GM20000 (cell line): ENCODE results near the gene PHB1.
"Not testable (repeated sequence)": the region's sequence is repeated elsewhere in the genome, so short reads cannot be mapped to it uniquely, and the experiment has no call there.

Experiments used
- DNase-seq: peaks from one replicate; pipeline ENCODE4 v3.0.0; 2012; ENCODE audit warnings: low spot score
- TF ChIP-seq, protein P1 (sequence below): IDR thresholded peaks from 2 replicates; pipeline ENCODE4 v1.5.1; 2012; ENCODE audit warnings: mild to moderate bottlenecking, control low read depth; ENCODE audit errors: extremely low read depth, missing control alignments

The PHB1 gene

DNA sequence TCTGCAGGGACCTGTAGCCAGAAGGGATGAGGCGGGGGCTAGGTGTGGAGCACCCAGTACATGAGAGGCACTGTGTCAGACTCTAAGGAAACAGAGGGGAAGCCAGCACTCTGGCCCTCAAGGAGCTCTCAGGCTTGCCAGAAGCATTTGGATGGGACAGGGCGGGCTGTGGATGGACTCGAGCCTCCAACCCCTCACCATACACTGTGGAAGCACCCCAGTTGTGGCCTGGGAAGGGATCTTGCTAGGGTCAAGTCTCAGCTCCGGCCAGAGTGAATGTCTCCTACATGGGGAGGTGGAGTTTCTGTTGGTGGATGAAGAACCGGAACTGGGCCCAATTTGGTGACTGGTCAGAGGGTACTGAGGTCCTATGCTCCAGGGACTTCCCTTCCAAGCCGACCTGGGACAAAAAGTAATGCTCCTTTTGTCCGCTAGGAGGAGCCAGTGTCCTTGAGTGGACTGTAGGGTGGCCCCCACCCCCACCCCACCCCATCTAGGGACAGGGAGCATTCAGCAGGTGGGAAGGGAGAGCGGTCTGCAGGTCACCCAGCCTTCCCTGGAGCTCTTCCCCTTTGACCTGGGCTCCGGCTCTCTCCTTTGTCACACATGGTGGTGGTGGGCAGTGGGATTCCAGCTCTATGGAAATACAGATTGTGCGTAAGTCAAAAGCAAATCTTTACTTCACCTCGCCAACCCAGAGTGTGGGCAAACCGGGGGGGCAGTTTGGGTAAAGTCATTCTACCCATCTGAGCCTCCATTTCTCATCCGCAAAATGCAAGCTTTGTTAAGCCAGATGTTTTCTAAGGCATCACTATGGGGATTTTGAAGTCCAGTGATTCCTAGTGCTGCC lies 20.4 kb upstream of the PHB1 start:
- peak; percentile 81 for DNase-seq
- TF ChIP-seq, protein P1, sequence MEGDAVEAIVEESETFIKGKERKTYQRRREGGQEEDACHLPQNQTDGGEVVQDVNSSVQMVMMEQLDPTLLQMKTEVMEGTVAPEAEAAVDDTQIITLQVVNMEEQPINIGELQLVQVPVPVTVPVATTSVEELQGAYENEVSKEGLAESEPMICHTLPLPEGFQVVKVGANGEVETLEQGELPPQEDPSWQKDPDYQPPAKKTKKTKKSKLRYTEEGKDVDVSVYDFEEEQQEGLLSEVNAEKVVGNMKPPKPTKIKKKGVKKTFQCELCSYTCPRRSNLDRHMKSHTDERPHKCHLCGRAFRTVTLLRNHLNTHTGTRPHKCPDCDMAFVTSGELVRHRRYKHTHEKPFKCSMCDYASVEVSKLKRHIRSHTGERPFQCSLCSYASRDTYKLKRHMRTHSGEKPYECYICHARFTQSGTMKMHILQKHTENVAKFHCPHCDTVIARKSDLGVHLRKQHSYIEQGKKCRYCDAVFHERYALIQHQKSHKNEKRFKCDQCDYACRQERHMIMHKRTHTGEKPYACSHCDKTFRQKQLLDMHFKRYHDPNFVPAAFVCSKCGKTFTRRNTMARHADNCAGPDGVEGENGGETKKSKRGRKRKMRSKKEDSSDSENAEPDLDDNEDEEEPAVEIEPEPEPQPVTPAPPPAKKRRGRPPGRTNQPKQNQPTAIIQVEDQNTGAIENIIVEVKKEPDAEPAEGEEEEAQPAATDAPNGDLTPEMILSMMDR = peak; percentile 63

DNA sequence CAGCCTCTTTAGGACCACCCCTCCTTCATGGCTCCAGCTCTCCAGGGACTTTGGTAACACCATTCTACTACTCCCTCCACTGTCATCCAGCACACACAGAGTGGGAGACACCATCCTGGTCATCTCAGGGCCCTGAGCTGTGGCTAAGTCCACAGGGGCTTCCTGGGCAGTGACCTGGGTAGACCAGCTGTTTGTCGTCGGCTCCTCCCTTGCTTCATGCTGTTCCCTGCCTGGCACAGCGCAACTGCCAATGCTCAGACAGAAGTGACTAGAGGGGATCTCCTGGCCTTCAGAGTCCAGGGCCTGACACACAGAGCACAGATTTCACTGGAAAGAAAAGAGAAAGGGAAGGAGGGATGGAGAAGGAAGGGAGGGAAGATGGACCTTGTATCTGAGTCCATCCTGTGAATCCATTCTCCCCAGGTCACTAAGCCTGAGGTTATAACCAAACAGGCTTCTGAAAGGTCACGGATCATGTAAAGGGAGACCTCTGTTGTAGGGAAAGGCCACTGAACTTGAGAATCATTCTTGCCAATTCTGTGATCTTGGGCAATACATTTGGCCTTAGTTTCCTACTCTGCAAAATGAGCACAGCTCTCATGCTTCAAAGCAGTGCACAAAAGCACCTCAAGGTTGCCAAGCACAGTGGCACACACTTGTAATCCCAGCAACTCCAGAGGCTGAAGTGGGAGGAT lies 18.5 kb upstream of the PHB1 start:
- TF ChIP-seq, protein P1 = no peak
- DNase-seq = no peak

DNA sequence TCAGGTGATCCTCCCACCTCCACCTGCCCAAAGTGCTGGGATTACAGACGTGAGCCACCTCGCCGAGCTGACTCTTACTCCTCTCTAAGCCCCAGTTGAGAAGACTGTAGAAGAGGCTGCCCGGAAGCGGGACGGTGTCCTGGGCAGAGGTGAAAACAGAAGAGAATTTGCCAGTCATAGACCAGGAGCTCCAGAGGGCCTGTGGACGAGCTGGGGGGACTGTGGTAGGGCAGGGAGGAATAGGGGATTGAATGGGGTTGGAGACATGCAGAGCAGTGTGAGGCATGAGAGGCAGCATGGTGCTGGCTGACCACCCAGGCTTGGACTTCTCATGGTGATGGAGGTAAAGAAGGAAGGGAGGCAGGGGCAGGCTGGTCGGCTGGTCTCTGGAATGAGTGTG lies 17.1 kb upstream of the PHB1 start:
- DNase-seq = no peak
- TF ChIP-seq, protein P1 = no peak

DNA sequence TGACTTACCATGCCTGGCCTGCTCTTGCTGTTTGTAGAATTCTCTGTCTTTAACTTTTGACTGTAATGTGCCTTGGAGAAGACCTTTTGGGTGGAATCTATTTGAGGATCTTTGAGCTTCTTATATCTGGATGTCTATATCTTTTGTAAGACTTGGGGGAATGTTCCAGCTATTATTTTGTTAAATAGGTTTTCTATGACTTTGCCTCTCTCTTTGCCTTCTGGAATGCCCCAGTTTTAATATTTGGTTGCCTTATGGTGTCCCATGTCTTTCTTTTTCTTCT lies 10.3 kb upstream of the PHB1 start:
- no peak for DNase-seq
- TF ChIP-seq, protein P1 = no peak

DNA sequence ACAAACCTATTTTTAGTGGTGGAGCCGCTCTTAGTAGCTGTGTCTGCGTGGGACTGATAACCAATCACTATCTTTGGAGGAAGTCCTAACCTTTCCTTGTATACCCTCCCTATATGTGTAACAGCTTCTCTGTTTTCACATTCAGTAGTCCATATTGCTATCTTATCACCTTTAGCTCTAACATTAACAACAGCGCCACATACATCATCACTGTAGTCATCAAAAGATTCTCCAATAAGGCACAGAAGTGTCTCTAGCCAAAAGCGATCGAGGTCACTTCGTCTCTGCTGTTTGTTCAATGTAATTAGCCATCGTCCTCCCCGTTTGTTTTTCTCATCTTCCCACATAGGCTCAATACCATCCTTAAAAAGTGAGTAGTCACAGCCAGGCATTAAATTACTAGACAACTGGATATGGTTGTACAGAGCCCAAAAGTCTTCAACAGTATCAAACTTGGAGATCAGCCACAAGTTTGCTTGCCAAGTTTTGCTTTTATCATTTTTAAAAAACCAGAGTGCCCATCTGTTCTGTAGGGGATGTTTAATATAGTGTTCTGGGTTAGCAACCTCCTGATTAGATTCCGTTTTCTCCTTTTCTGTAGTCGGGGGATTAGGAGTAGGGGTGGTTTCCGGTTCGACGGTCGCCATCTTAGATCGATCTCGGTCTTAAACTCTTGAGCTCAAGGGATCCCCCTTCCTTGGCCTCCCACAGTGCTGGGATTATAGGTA lies 9.8 kb upstream of the PHB1 start:
- not testable (repeated sequence) for DNase-seq

DNA sequence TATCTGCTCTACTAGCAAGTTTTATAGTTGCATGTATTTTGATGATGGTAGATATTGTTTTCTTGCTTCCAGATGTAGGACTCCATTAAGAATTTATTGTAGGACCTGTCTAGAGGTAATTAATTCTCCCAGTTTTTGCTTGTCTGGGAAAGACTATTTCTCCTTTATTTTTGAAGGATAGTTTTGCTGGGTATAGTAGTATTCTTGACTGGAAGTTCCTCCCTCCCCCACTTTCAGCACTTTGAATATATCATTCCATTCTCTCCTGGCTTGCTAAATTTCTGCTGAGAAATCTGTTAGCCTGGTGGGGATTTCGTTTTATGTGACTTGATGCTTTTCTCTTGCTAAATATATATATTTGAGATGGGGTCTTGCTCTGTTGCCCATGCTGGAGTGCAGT lies 8.0 kb upstream of the PHB1 start:
- TF ChIP-seq, protein P1 = no peak
- no peak for DNase-seq

DNA sequence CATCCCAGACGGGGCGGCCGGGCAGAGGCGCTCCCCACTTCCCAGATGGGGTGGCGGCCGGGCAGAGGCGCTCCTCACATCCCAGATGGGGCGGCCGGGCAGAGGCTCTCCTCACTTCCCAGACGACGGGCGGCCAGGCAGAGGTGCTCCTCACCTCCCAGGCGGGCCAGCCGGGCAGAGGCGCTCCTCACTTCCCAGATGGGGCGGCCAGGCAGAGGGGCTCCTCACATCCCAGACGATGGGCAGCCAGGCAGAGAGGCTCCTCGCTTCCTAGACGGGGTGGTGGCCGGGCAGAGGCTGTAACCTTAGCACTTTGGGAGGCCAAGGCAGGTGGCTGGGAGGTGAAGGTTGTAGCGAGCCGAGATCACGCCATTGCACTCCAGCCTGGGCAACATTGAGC lies 5.1 kb upstream of the PHB1 start:
- not testable (repeated sequence) for DNase-seq

DNA sequence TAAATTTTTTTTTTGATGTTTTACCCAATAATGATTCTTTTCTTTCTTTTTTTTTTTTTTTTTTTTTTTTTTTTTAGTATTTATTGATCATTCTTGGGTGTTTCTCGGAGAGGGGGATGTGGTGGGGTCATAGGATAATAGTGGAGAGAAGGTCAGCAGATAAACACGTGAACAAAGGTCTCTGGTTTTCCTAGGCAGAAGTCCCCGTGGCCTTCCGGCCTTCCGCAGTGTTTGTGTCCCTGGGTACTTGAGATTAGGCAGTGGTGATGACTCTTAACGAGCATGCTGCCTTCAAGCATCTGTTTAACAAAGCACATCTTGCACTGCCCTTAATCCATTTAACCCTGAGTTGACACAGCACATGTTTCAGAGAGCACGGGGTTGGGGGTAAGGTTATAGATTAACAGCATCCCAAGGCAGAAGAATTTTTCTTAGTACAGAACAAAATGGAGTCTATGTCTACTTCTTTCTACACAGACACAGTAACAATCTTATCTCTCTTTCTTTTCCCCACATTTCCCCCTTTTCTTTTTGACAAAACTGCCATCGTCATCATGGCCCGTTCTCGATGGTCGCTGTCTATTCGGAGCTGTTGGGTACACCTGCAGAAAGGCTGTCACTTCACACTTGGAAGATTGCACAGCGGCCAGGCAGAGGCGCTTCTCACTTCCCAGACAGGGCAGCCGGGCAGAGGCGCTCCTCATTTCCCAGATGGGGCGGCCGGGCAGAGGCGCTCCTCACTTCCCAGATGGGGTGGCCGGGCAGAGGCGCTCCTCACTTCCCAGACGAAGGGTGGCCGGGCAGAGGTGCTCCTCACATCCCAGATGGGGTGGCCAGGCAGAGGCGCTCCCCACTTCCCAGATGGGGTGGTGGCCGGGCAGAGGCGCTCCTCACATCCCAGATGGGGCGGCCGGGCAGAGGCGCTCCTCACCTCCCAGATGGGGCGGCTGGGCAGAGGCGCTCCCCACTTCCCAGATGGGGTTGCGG lies 4.4 kb upstream of the PHB1 start:
- not testable (repeated sequence) for DNase-seq
